HPDE6-E6E7 (cell line): ENCODE data around the gene ADAMTSL3.

Source experiments
- DNase-seq: peaks from one replicate; pipeline ENCODE4 v3.0.0; 2011; ENCODE audit warnings: missing footprints; ENCODE audit errors: extremely low spot score

Gene ADAMTSL3

DNA sequence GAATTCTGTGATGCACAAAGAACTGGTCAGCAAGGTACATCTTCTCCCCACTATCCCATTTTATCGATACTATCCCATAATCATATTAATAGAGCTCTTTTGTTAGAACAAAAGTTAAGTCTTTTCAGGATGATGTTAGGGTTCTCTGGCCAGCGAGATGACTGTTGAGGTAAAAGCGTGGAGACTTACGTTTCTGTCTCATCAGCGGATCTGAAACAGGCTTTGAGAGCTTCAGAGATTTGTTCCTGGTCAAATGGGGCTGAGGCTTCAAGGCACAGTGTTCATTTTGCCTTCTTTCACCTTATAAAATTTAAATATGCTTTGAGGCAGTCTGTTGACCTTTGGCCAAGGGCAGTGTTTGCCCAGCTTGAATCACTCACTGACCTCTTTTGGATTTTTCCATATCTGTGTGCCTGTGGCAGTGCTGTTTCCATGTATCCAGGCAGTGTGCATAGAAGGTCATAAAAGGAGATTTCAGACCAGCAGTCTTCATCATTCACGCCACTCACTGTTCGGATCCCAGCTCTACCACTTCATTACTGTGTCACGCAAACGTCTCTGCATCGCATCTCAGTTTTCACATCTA, 3.1 kb downstream of the ADAMTSL3 start:
- no peak for DNase-seq

DNA sequence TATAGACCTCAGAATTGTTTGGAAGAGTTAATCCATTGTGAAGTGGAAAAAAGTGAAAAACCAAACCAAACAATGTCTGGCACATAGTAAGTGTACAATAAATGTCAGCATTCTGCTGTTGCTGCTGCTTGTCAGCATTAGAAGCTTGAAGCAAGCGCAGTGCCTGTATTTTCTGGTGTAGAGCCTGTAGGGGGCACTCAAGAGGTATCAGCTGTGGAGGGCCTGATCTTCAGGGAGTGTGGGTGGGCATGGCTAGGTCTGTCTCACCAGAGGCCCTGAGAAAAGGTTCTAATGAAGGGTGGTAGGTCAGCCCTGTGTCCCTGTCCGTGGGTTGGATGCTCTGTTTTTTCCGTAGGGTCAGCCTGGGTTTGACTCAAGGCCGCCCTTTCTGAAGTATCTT, 3.6 kb downstream of the ADAMTSL3 start:
- DNase-seq = no peak

DNA sequence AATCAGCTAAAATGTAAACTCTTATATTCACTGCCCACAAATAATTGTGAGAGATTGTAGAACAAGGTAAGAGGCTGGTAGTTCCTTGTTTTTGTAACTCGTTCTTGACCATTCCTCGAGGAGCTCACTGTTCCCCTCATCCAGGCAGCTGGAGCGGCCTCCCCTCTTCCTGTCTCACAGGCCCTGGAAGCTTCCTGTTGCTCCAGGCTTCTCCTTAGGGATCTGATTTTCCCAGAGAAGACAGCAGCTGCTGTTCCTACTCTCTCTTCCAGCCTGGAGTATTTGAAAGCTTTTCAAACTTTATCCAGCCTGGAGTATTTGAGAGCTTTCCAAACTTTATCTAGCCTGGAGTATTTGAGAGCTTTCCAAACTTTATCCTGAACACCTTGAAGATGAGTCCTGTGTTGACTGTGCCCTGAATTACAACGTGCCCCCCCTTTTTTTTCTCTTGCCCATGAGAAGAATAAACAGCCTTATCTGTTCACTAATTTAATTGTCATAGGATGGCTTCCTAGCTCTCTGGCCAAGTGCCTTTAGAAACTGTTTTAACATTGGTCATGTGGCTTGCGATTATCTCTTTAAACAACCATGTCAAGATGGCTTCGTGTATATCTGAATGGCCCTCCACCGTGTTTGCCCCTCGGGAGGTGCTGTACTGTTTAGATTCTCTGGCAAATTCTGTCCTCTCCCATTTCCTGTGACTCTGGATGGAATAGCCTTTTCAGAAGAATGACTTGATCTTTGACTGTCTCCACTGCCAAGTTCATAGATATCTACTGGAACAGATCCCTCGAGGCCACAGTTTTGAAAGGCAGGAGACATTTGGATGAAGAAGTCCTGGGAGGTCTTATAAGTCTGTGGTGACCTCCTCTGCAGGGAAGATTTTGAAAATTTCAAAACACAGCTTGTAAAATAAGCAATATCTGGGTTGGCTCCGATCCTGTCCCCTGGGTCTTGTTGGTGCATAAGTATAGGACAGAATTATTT, 4.8 kb downstream of the ADAMTSL3 start:
- DNase-seq = no peak

DNA sequence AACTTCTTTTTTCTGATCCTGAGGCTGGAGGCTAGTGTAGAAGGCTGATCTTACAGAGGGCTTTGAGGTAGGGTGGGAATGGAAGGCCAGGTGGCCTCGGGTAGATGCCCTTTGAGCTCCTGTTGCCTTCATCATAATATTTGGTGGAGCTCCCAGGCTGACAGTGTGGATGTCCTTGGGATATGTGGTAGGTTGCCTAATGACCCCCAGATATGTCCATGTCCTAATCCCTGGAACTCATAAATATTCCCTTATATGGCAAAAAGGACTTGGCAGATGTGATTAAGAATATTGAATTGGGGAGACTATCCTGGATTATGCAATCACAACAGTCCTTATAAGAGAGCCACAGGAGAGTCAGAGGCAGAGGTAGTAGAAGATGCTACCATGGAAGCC, 5.5 kb downstream of the ADAMTSL3 start:
- no peak for DNase-seq

DNA sequence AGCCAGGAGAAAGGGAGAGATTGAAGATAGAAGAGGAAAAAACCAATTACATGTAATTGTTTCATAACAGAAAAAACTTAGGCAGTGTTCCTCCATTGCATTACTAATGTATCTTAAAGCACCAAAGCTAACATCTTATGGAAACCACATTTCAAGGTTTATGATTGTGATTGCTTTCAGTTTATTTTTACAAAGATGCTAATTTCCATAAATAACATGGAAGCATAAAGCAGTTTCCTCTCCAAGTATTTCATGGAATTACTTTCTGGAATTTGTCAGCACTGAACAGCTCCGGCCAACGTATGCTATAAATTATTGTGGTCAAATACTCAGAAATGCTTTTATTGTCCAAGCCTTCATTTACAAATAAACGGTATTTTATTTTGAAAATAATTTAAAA, 11.6 kb downstream of the ADAMTSL3 start:
- DNase-seq = no peak

DNA sequence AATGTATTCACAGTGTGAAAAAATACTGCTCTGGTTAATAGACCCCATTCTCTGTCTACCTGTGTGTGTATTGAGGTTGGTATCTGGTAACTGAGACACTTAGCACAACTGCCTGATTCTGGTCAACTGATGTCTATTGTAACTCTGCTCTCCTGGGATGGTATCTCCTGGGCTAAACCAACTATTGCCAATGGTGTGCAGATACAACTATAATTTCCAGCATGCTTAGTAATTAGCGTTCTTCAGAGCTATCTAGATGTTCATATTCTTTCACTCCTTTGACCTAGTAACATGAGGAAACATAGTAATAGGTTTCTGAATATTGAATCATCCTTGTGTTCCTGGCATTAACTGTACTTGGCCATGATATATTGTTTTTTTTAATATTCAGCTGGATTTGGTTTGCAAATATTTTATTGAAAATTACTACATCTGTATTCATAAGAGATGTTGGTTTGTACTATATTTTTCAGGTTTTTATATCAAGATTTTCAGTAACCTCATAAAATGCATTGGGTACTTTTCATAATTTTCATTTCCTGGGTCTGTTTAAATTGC, 16.8 kb downstream of the ADAMTSL3 start:
- DNase-seq = no peak

DNA sequence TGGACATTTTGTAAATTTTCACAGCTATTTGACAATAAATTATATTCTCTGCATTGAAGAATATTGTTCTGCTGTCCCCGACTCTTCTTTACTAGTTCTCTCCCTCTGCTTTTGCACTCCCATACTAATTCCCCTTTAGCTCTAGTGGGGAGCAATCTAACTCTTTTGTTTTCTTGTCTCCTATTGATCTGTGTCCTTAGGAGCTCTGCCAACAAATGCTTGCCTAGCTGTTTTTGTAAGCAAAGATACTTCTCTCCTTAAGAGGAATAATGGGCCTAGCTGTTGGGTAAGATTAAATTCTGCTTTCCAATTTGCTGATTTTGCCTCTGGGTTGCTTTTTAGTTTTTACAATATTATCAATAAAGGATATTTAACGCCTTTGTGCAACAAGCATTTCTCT, 17.7 kb downstream of the ADAMTSL3 start:
- DNase-seq = no peak

DNA sequence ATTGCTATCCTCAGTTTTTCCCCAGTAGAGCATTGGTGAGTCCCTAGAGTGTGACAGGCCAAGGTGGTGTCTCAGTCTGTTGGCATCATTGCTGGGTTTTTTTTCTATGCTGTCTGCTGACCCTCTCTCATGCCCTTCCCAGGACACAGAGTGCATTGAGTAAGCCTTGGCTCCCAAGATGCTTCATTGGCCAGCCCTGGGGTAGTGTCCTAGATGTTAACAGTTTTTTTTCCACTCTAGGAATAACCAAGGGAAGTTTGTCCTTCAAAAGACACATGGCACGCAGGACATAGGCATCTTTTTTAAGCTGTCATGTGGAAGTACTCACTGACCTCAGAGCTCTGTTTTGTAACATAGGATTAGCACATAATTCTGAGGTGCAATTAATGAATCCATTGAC, 19.5 kb downstream of the ADAMTSL3 start:
- DNase-seq = no peak

DNA sequence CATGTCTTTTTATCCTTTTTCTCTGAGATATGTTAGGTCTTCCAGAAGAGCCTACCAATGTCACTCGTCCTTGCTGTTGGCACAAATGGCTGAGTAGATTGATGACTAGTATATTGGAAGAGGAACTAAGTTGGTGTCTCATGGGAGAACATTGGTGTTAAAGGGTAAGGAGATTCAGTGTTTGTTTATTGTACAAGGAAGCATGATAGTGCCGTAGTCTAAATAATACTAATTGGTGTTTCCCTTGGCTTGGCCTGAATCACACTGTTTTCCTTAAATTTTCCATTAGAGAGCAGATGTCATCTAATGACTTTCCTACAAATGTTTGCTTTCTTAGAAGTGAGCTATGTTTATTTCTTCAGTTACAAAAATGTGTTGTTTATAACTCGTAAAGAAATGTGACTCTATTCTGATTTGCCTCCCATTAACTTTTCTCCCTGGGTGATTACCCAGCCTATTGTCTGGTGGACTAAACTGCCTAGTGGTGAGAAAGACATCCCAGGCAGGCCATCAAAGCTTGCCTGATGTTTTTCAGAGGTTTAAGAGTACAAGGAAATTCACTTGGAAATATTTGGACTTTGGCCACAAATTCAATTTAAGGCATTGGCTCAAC, 28.7 kb downstream of the ADAMTSL3 start:
- no peak for DNase-seq

DNA sequence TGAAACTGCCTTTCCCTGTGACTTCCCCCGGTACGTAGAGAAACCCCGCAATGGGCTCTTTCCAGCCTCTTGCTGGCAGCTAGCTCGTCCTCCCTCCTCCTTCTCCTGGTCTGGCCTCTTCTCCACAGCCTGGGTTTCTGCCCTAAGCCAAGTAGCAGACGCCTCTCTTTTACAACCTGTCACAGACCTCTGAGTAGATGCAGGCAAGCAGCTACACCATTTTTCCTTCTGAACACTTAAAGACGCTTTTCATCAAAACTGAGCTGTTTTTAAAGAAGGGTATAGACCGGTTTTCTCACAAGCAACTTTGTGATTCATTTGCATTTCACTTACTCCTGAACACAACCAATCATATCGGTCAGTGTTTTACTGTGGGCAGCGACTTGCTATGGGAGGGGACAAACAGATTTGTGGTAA, 32.0 kb downstream of the ADAMTSL3 start:
- no peak for DNase-seq

DNA sequence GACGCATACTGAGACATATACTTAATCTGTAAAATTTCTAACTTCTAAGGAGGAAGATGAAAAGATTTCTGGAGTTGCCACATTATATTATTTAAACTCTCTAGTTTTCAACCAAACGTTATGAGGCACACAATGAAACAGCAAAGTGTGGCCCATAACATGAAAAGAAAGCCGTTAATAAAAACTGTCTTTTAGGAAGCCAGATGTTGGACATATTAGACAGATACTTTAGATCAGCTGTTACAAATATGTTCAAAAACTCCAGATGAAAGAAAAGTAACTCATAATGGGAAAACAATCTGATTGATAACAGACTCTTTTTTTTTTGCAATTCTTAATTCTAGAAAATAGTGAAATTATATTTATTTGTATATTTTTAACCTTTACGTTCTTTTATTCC, 34.3 kb downstream of the ADAMTSL3 start:
- DNase-seq = no peak

DNA sequence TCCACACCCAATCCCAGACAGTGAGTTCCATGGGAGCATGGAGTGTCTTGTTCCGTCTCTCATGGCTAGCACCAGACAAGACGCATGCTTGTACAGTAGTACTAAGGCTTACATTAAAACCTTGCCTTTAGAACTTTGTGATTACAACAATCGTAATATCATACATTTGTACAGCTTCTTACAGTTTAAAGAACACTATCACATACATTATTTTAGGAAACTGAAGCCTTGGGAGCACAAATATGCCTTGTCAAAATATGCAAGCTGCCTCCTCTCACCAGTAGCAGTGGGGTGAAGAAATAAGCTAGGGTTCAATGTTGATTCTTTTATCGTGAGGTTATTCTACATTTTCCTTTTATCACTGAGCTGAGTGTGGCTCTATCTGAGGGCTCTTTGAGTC, 36.8 kb downstream of the ADAMTSL3 start:
- DNase-seq = no peak

DNA sequence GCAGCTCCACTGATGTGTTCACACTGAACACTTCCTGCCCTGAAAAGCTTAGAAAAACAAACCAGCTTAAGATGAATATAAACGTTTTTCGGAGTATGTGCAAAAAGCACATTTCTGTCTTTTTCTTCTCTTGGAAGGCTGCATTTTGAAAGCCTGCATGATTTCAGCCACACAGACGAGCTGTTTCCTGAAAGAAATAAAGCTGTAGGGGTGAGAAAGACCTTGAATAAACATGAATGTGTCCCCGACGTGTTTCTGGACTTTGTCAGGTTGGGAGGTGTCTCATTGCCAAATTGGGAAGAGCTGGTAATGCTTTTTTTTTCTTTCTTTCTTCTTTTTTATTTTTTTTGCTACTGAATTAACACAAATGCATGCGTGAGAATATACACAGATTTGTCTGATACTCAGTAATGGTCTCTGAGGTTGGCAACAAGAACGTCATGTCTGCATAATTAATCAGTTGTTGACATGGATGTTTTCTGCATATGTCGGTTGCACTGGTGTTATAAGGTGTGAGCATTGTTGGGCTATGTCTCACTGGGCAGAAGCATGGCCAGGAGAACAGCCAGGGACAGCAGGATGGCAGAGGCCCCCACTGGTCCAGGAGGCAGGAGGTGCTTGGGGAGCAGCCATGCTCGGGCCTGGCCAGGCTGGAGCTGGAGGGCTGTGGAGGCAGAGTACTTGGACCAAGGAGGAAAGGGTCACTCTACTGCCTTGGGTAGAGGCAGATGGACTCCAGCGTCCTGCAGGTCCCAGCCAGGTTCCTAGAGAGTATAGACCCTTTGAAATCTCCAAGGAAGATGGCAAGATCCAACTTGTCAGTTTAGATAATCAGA, 39.0 kb downstream of the ADAMTSL3 start:
- DNase-seq = no peak

DNA sequence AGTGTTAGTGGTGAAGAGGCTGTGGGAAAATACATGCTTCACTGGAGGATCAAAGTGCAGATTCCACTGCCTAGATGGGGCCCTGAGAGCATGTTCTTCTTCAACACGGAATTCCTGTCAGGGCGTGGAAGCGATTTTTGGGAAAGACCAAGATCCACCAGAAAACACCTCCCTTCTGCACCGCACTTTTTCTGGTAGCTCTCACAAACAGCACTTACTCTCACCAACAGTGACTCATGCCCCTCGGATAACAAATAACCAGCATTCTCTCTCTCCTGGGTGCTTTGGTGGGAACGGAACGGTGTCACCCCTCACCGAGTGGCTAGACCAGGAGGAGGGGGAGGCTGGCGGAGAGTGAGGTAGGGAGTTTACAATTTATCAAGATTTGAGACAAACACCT, 40.1 kb downstream of the ADAMTSL3 start:
- DNase-seq = no peak

DNA sequence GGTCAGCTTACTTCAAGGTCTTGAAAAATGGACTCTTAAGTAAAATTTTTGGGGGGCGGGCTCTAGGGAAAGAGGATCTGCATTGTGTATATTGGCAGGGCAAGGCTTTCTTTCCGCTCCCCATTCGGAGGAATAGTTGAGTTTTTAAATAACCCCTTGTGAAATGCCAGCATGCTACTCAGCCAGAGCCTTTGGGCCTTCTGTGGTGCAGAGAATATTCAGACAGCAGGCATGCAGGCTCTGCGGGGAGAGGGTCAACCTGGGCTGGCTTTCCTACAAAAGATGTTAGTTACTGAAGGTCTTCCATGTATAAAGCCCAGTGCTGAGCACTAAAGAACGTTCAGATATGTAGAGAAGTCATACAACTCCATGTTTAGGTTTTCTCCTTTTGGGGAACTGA, 40.6 kb downstream of the ADAMTSL3 start:
- no peak for DNase-seq

DNA sequence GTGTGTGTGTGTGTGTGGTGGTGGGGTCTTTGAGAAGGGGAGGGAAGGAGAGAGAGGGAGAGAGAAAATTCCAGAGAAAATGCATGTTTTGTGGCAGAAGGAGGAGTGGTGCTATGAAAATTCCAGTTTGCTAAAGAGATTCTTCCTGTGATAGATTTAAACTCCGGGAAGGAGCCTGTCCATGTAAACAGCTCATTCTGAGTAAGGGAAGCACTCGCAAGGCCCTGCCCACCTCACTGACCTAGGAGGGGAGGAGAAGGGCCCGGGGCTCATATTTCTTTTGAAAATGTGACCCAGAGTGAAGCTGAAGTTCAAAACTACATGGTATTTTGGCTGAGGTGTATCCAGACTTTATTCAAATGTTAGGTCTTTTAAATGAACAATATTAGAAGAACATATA, 41.3 kb downstream of the ADAMTSL3 start:
- DNase-seq = no peak

DNA sequence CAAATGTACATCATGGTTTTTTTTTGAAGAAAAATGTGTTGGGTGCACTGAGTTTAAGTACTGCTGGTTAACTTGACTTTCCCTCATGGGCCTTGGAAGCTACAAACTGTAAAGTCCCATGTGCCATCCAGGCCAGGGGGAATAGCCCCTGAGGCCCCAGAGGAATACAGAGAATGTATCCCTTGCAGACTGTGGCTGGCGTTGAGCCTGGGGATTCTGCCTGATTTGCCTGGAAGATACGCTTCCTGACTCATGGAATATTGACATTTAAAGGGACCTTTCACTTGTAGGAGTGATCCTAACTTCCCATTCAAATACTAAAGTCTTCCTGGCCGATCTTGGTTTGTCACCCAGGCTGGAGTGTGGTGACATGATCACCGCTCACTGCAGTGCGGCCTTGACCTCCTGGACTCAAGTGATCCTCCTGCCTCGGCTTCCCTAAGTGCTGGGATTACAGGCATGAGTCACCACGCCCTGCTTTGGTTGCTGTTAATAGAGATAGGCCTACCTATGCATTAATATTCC, 42.0 kb downstream of the ADAMTSL3 start:
- DNase-seq = no peak

DNA sequence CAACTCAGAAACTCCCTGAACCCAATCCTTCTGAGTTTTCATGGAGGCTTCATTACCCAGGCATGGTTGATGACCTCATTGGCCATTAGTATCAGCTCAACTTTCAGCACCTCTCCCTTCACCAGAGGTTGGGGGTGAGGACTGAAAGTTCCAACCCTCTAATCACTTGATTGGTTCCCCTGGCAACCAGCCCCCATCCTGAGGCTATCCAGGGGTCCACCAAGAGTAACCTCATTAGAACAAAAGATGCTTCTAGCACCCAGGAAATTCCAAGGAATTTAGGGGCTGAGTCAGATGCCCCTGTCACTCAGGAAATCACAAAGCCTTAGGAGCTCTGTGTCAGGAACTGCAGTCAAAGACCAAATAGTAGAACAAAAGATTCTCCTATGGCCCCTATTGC, 43.8 kb downstream of the ADAMTSL3 start:
- no peak for DNase-seq

DNA sequence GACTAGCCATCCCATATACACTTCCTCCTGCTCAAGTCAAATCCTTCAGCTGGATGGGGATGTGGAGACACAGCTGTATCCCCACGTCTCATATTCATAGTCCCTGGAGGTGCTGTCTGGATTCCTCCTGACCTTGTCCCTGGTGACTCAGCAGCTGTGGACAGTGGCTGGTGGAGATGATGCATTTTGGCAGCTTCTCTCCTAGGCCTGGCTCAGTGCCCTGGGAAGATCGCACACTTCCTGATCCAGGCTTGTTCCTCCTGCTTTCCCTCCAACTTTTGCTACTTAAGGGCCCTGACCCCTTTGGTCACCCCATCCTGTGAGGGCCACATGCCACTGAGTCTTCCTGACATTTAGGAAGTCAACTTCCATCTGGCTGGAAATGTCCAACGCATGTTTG, 44.4 kb downstream of the ADAMTSL3 start:
- DNase-seq = no peak

DNA sequence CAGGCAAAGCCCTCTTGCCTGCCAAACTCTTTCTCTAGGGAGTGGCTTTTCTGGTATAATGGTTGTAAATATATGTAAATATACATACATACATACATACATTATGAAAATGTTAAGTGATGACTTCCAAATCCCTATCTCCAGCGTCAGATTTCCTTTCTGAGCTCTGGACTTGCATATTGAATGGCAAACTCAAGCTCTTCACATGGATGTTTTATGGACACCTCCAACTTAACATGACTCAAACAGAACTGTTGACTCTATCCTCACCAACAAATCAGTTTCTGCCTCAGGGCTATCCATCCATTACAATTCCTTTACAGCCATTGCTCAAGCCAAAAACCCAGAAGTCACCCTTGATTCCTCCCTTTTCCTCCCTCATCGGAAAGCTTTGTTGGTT, 45.1 kb downstream of the ADAMTSL3 start:
- no peak for DNase-seq

DNA sequence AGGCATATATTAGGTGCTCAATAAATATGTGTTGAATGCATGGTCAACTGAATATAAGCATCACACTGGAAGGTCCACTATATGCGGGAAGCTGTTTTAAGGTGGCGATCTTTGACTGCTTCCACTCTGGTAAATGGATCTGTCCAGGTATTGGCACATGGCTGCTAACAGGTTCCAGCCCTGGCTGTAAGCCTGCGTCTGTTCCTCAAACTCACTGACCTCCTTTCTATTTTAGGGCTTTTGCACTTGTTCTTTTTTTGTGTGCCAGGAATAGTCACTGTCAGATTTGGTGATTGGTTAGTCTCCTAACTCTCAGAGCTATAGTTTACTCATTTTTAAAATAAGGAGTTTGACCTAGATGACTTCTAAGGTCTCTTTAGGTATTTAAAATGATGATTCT, 46.2 kb downstream of the ADAMTSL3 start:
- DNase-seq = no peak
